Raji (cell line): ENCODE data around the gene RBMS1.

ENCODE experiments used
- POLR2A ChIP-seq: IDR thresholded peaks from 2 replicates; pipeline ENCODE4 v1.6.1; 2011; ENCODE audit warnings: low read depth, low read length, control low read depth; ENCODE audit not compliant: insufficient read depth

The RBMS1 gene

DNA sequence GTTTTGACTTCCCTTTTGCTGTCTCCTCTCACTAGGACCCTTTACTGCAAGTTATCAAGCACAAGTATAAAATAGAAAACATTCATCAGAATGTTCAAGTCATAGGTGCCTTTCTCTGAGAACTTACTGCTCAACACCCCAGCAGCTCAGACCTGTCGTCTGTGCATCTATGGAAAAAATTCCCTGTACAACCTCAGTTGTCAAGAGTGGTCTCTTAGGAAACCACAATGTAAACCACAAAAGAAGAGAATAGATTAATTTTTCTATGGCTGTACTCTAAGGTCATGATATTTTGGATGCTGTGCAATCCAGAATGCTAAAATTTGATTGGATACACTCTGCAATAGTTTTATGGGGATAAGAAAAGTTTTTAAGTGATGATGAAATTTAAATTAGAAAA is 84.1 kb downstream of the RBMS1 start:
- no peak for TF ChIP-seq POLR2A

DNA sequence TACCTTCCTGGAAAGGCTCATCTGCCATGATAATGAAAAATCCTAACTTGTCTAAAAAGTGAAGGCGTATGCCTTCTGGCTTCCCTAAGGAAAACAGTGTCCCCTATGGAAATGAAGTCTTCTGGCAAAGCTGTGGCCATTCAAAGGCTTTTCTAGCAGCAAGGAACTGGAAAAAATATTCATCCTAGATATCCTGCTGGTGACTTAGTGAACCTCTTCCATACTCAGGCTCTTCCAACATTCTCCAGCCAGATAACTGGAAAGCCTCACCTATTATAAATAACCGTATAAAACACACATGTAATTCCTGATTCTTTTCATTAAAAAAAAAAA is 84.7 kb downstream of the RBMS1 start:
- TF ChIP-seq POLR2A, result no peak

DNA sequence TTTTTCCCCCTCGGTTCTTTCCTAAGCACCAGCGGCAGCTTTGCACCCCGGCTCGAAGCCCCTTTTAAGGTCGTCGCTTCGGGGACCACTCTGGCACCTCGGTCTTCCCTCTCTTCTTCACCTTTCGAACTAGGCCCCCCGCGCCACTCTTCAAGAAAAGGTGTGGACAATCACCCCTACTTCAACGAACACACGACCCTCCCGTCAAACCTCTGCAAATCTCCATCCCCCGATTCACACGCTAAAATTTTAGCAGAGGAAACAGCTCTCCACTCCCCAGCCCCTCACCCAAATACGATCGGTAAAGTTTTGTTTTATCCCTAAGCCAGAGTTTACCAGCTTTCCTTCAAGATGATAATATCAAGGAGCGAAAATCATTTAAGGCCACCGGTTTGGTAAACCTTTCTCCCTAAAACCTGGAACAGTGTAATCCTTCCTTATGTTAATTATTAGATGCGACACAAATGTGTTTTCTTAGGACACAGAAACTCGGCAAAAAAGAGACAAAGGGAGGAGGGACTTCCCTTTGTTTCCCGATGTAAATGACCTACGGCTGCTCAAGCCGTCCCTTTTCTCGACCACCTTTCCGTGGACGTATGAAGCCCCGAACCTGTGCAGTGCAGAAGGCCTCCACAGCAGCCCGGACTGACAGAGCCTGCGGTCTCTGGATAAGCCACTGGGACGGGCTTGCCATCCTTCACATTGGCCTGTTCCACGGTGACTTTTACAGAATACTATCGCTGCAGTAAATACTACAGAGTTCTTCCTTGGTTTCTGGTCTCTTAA is 85.2 kb downstream of the RBMS1 start:
- no peak for TF ChIP-seq POLR2A

DNA sequence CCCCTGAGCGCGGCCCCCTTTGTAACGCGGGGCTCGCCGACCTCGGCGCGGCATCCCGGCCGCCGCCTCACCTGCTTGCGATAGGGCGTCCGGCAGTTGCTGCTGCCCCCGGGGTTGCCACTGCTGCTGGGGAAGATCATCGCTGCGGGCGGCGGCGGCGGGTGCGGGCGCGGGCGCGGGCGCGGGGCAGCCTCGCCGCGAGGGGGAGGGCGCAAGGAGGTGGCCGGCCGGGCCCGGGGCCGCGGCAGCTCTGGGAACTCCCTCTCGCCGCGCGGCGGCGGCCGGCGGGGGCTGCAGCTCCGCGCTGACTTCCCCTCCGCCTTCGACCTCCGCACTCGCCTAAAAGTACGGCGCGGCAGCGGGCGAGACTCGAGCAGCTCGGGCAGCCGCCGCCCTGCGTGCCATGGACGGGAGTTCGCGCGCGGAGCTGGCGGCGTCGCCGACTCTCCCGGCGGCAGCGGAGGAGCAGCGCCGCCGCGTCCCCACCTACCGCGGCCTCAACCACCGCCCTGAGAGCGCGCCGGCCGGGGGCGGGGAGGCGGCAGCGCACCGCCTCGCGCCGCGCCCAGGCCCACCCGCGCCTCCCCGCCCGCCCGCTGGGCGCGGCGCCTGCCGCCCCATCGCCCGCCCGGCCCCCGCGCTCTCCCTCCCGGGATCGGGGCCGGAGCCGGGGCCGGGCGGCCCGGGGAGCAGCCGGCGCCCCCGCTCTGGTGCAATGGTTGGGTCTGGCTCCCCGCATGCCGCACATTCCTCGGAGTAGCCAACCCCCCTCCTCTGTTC is 86.0 kb downstream of the RBMS1 start:
- no peak for TF ChIP-seq POLR2A

DNA sequence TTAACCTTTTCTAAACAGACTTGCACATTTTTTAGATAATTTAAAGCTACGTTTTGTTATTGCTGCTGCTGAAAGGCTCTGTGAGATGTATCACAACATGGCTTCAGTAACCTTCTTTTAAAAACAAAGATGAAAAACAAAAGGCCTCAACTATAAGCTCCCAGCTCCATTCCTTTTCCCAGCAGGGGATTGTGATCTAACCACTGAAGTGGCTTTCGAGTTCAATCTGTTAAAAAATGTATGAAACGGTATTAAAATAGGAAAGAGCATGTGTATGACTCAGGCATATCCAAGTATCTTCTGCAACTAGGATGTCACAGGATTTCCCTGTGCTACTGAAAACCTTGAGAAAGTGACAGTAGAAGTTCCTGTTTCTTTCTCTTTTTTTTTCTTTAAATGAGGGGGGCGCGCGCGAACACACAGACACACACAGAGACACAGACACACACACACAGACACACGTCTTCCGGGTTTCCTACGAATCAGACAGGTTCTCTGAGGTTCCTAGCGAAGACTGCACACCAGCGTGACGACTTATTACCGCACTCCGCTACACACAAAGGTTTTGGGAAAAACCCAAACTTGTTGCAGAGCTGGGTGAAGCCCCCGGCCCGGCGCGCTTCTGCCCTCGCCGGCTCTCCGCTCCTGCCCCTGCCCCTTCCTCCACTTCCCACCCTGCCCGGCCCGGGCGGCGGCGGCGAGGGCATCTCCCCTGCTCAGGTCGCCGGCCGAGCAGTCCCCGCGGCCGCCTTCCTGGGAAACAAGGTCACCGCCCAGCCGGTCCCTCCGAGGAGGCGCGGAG is 86.8 kb downstream of the RBMS1 start:
- TF ChIP-seq POLR2A, result peak; percentile 62

DNA sequence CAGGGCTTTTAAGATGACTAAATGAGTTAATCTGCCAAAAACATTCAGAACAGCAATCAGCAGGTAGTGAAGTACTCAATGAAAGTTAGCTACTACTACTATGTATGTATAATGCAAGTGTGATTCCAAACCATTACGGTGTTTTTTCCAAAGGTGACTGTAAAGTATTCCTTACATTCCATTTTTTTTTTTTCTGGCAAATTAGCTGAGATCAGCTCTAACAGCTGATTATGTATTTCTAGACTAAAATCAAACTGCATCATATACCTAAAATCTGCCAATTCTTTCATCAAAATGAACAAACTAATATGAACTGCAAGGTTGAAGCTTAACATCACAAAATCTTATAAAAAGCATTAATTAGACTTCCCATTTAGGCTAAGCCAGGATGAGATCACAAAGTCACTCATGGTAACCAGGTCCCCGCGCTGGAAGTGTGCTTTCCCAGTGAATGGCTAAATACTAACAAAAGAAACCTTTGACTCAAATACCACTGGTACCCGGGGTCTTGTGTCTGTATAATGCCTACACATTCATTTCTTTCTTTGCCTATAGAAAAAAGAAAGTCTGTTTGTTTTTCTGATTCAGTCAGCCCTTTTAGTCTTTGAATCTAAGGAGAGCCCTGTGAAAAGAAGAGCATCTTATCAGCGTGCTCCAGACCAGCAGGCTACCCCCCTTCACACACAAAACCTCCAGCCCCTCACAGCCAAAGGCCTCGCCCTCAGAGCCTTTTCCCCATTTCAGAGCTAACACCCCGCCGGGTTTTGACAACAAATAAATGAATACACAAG is 88.3 kb downstream of the RBMS1 start:
- no peak for TF ChIP-seq POLR2A

DNA sequence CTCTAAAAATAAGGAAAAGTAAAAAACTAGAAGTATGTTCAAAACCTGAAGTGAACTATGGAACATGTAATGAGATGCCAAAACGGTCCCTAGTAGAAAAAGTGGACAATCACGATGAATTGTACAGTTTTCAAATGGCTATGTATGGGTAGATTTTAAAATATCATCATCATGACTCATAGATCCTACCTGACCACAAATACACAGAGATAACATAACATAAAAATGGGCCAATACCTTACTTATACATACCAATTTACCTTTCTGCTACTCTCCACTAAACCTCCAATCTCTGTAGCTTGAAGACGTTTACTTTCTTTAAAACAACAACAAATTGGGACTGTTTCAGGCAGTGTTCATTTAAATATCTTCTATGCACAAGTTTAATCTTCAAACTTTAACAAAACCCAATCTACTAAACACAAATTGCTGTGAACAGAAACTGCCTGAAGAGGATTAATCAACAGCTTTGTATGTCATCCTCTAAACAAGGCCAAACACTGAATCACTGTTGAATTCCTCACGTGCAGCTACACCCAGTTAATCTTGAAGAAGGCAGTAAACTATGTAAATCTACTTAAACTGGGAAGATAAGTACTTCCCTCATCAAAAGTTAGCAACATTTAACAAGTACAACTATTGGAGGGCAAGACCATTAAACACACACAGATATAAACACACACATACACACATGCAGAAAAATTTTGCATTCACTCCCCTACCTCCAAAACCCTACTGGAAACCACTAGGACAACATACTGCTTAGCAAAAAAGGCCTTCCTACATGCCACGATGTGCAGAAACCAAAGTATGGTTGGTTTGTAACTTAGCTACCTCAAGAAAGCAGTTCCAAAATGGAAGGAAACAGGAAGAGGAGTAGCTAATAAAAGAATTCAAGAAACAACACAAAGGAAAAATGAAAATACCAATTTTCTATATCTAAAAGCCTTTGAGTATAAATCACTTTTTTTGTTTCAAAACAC is 90.3 kb downstream of the RBMS1 start:
- no peak for TF ChIP-seq POLR2A

DNA sequence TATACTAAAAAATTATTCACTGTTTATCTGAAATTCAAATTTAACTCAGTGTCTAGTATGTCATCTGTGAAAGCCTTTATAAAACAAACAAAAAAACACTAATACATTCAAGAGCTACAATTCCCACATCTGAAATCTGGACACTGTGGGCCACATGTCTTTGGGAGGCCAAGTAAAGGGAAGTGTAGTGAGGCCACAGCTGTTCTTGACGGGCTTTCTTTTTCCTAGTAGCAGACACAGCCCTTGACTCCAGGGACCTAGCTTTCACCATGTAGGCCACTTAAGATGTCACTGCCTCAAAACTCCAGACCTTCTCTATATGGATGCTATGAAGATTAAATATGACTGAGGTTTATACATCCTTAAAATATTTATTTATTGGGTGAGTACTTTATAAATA is 91.1 kb downstream of the RBMS1 start:
- no peak for TF ChIP-seq POLR2A

DNA sequence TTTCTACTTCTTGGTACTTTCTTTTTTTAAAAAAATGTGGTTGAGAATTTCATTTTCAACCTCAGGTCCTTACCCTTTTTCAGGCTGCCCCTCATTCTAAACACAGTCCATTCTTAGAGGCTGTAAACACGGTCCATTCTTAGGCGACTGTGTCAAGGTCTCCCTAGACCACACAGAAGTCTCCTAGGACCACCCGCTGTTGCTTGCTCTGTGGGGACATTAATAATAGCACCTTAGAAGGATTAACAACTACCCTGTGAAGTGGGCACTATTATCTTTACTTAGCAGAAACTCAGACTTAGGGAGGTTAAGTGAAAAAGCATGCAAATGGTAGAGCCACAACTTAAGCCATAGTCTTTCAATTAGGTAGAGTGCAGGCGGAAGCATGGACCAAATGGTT is 91.7 kb downstream of the RBMS1 start:
- TF ChIP-seq POLR2A, result no peak

DNA sequence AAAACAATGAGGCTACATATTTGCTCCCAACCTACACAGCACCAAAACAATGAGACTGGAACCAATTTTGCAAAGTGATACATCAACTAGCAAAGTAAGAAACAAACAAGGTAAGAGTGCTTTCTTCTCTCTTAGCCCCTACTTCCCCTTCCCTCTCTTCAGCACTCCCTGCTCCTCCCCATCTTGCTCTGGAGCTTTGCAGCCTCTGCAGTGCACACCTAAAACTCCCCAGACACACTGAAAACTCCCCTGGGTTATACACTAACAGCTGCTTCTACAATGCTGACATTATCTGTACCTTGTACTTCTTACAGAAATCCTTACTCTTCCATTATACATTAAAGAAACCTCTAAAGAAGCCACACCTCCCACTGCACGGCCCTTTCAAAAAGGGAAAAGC is 93.7 kb downstream of the RBMS1 start:
- TF ChIP-seq POLR2A, result no peak

DNA sequence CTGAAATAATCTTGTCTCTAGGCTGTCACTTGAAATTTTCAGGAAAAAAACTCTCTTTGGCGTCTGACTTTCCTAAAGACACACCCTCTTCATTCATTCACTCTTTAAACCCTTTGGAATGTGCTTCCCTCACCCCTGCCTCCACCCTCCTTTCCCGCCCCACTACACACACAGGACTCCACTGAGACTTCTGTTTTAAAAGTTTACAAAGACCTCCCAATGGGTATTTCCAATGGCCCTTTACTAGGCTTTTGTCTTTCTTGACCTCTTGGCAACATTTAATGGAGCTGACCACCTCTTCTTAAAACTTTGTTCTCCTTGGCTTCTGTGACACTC is 96.1 kb downstream of the RBMS1 start:
- TF ChIP-seq POLR2A, result no peak

DNA sequence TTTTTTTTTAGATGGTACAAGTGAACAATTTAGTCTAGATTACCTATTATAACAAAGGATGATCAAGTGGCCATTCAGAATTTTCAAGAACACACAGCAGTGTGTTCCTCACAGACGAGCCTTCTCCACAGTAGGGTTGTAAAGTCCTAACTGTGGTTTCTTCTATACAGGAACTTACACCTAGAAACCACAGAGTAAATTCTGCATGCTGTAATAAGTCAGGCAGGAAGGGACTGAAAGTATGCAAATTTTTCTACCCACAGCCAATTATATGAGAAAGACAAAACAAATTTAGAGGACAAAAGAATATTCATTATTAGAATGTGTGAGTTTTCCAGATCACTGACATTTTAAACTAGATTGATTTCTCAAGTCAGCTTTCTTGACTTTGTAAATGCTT is 99.5 kb downstream of the RBMS1 start:
- TF ChIP-seq POLR2A, result no peak

DNA sequence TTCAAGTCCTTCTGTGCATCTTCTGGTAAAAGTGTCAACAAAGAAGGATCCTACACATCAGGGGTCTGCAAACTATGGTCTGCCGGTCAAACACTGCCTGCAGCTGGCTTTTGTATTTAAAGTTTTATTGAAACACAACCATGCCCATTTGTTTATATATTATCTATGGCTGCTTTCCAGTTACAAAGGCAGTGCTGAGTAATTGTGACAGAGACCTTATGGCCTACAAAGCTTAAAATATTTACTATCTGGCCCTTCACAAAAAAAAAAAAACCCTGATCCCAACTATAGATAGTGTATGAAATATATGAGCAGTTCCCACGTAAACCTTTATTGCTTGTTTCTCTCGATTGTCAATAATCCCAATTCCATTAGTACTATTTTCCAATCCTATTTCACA is 101.4 kb downstream of the RBMS1 start:
- TF ChIP-seq POLR2A, result no peak
